ENCODE measurements around the gene PDCD11.

GRCh38 chr10:103350175-103350516 lies 46.3 kb upstream of the PDCD11 start:
- no peak for TF ChIP-seq CTCF (conservative IDR thresholded peaks at IDR 0.05 in 1 of 2, IDR thresholded peaks at IDR 0.05 in 1 of 2; ENCODE audit: low read depth in 1 of 2, low read length in 2 of 2)
- no peak for TF ChIP-seq EZH2 (IDR thresholded peaks at IDR 0.05; ENCODE audit: low read length, missing control alignments)
